ENCODE data around the gene HOPX. TPM values are rescaled to one million over a fixed set of nuclear protein-coding genes. Genes with fewer than 3 reads are reported as not detected.
"Not testable (repeated sequence)": the region's sequence is repeated elsewhere in the genome, so short reads cannot be mapped to it uniquely, and the experiment has no call there.

Gene HOPX
- total and polyA plus RNA-seq, 8 donors = 1.2 to 79.1 (median 48.2) TPM; not detected in 1

DNA sequence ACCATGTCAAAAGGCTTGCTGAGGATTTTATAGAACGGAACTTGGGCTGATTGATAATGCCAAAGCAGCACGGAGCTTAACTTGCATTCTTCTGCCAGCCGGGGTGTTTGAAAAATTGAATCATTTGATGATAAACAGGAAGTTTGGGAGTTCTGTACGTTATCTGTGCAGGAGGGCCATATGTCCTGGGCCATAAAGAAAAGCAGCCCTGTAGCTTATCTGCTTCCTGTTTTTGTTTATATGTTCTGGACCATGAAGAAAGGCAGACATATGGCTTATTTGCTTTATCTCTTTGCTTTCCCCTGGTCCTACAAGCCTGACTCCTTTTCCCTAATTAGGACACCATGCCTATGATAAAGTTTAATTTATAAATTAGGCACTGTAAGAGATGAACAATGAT, 62.4 kb downstream of the HOPX start:
- Histone ChIP-seq H3K27ac (no peak overlapping the region), H3K36me3 (no peaks in the 10 kb centered on the region), H3K4me3 (no peak overlapping the region), H3K9me3 (peaks cover 0 to under 1% (median 0%) of the 10 kb centered on the region in 4 donors), H3K27me3 (peaks cover 0 to 3% (median 0%) of the 10 kb centered on the region in 3 donors), H3K4me1 (no peaks in the 10 kb centered on the region)
- TF ChIP-seq EP300 (IDR thresholded peaks at IDR 0.05) (no peak), POLR2A (IDR thresholded peaks at IDR 0.05) (no peak), POLR2AphosphoS5 (IDR thresholded peaks at IDR 0.05) (no peak)
- TF ChIP-seq, protein P1, sequence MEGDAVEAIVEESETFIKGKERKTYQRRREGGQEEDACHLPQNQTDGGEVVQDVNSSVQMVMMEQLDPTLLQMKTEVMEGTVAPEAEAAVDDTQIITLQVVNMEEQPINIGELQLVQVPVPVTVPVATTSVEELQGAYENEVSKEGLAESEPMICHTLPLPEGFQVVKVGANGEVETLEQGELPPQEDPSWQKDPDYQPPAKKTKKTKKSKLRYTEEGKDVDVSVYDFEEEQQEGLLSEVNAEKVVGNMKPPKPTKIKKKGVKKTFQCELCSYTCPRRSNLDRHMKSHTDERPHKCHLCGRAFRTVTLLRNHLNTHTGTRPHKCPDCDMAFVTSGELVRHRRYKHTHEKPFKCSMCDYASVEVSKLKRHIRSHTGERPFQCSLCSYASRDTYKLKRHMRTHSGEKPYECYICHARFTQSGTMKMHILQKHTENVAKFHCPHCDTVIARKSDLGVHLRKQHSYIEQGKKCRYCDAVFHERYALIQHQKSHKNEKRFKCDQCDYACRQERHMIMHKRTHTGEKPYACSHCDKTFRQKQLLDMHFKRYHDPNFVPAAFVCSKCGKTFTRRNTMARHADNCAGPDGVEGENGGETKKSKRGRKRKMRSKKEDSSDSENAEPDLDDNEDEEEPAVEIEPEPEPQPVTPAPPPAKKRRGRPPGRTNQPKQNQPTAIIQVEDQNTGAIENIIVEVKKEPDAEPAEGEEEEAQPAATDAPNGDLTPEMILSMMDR (IDR thresholded peaks at IDR 0.05) = no peak
- intact Hi-C loops (cut with DNase I; ENCODE audit: low total_unique reads) = no loop called here
- DNase-seq = no peak
- 59 to 81% (median 64%) methylated on average over 4 of the region's 4 CpGs for WGBS, 5 donors

DNA sequence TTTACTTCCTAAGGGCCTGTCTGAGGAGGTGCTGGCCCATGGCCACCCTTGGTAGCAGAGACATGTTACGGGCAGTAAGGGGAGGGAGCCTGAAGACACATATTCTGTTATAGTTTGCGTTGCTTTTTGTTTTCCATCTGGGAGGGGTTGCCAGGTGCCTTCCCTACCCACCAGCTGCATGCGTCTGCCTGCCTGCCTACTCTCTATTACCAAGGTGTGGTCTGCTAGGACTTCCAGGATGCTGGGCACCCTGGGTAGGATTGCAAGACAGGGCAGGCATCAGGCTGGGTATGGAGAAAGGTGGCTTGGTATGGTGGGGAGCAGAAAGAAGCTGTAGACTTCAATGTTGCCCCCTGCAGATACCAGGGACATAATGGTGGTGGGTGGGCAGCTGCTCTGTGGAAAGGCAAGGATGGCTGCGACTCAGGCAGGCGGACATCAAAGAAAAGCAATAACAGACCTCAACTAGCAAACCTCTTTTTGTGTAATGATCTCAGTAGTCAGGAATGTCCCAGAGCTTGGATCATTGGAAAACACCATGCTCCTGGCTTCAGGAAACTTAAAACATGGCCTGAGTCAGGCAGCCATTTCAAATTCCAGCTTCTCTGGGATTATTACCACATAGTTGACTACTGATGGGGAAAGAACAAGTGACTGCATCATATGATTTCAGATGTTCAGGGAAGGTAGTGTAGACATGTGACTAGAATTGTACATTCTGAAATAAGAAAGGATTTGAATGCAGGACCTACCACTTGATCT, 67.8 kb downstream of the HOPX start:
- Histone ChIP-seq H3K9me3 (no peaks in the 10 kb centered on the region), H3K27ac (no peak overlapping the region), H3K36me3 (no peaks in the 10 kb centered on the region), H3K4me3 (no peak overlapping the region), H3K27me3 (peaks cover 0 to 3% (median 0%) of the 10 kb centered on the region in 3 donors), H3K4me1 (no peaks in the 10 kb centered on the region)
- TF ChIP-seq EP300 (IDR thresholded peaks at IDR 0.05) (no peak), POLR2AphosphoS5 (IDR thresholded peaks at IDR 0.05) (no peak), POLR2A (IDR thresholded peaks at IDR 0.05) (no peak)
- TF ChIP-seq, protein P1 (IDR thresholded peaks at IDR 0.05) = no peak
- intact Hi-C loops (cut with DNase I; ENCODE audit: low total_unique reads) = no loop called here
- no peak for DNase-seq
- WGBS, 5 donors = 81 to 92% (median 91%) methylated on average over 5 of the region's 5 CpGs

DNA sequence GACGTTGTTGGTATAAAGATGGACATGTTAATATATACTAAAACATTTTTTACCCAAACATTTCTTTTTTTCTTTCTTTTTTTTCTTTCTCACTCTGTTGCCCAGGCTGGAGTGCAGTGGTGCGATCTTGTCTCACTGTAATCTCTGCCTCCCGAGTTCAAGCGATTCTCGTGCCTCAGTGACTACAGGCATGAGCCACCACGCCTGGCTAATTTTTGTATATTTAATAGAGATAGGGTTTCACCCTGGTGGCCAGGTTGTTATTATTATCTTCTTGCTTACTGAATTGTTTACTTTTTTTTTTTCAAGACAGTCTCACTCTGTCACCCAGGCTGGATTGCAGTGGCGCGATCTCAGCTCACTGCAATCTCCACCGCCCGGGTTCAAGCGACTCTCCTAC, 68.8 kb downstream of the HOPX start:
- Histone ChIP-seq H3K36me3 (no peaks in the 10 kb centered on the region), H3K27ac (no peak overlapping the region), H3K4me1 (no peaks in the 10 kb centered on the region), H3K9me3 (no peaks in the 10 kb centered on the region), H3K27me3 (no peaks in the 10 kb centered on the region), H3K4me3 (no peak overlapping the region)
- intact Hi-C loops (cut with DNase I; ENCODE audit: low total_unique reads) = no loop called here
- no peak for DNase-seq
- 77 to 84% (median 82%) methylated on average over 11 of the region's 11 CpGs for WGBS, 5 donors
- no peak for TF ChIP-seq POLR2A (IDR thresholded peaks at IDR 0.05)
- TF ChIP-seq EP300 (IDR thresholded peaks at IDR 0.05) = no peak
- no peak for TF ChIP-seq POLR2AphosphoS5 (IDR thresholded peaks at IDR 0.05)
- TF ChIP-seq, protein P1 (IDR thresholded peaks at IDR 0.05) = no peak

DNA sequence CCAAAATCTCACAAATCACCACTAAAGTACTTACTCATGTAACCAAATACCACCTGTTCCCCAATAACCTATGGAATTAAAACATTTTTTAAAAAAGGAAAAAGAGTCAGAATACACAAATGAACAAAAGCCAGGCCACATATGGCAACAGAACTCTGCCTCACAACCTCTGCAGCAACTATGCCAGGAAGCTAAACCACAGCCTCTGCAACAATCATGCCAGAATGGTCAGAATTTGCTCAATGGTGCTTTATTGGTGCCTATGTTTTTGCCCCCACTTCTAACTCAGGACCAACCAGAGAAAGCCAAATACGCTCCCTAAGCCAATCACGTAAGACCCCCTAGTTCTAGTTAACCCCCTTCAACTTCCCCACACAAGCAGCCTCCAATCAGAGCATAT, 69.6 kb downstream of the HOPX start:
- Histone ChIP-seq H3K9me3 (no peaks in the 10 kb centered on the region), H3K4me1 (no peaks in the 10 kb centered on the region), H3K4me3 (no peak overlapping the region), H3K36me3 (no peaks in the 10 kb centered on the region), H3K27ac (no peak overlapping the region), H3K27me3 (peaks cover 0 to 4% (median 0%) of the 10 kb centered on the region in 3 donors)
- 67 to 83% (median 77%) methylated on average over 2 of the region's 2 CpGs for WGBS, 5 donors
- DNase-seq = no peak
- no peak for TF ChIP-seq POLR2A (IDR thresholded peaks at IDR 0.05)
- no peak for TF ChIP-seq POLR2AphosphoS5 (IDR thresholded peaks at IDR 0.05)
- no peak for TF ChIP-seq EP300 (IDR thresholded peaks at IDR 0.05)
- TF ChIP-seq, protein P1 (IDR thresholded peaks at IDR 0.05) = no peak
- intact Hi-C loops (cut with DNase I; ENCODE audit: low total_unique reads) = no loop called here

DNA sequence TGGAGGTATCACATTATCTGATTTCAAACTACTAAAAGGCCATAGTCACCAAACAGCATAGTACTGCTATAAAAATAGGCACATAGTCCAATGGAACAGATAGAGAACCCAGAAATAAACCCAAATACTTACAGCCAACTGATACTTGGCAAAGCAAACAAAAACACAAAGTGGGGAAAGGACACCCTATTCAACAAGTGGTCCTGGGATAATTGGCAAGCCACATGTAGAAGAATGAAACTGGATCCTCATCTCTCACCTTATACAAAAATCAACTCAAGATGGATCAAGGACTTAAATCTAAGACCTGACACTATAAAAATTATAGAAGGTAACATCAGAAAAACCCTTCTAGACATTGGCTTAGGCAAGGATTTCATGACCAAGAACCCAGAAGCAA, 70.9 kb downstream of the HOPX start:
- H3K4me1 ChIP-seq; H3K27ac ChIP-seq; H3K9me3 ChIP-seq; intact Hi-C loops (cut with DNase I; ENCODE audit: low total_unique reads); H3K27me3 ChIP-seq; H3K36me3 ChIP-seq; H3K4me3 ChIP-seq; DNase-seq: not testable (repeated sequence)

All from stomach (tissue), 9 donors.